ENCODE data around the gene GAREM1. TPM values are rescaled to one million over a fixed set of nuclear protein-coding genes. Genes with fewer than 3 reads are reported as not detected.

The GAREM1 gene
- 4.4 and 7.4 TPM in 2 replicates for total RNA-seq

GRCh38 chr18:32470714-32471633, at the start of gene GAREM1:
Gene GAREM1 (minus strand): TSS chr18:32470882. CDS start chr18:32470428, 454 bp downstream.

